GM23338 (cell line): ENCODE data around the gene THADA. TPM values are rescaled to one million over a fixed set of nuclear protein-coding genes. Genes with fewer than 3 reads are reported as not detected.

Source experiments
- ATAC-seq: fragments of 200-7000 bp; cut with Tn5 transposase; 3 replicates; pipeline ENCODE4 v1.9.1; 2020
- DNase-seq: peaks from one replicate; pipeline ENCODE4 v3.0.0-alpha.2; 2015; ENCODE audit warnings: low spot score
- H2AFZ ChIP-seq: fragments of 200-600 bp; sonication (generic); 2 replicates; pipeline ENCODE4 v1.8.0; 2016; ENCODE audit warnings: antibody characterized with exemption, mild to moderate bottlenecking, moderate library complexity
- H3F3A ChIP-seq: fragments of 200-600 bp; sonication (generic); replicated peaks from 2 replicates; pipeline ENCODE4 v1.8.0; 2017; ENCODE audit warnings: antibody characterized with exemption, mixed run types, low read depth
- H3K27ac ChIP-seq: fragments of 200-600 bp; sonication (generic); 2 replicates; pipeline ENCODE4 v1.6.1; 2016; ENCODE audit warnings: low read depth
- H3K27me3 ChIP-seq: fragments of 200-600 bp; sonication (generic); 2 replicates; pipeline ENCODE4 v1.8.0; 2016; ENCODE audit warnings: mild to moderate bottlenecking, mixed run types, moderate library complexity; ENCODE audit not compliant: insufficient read depth
- H3K36me3 ChIP-seq: fragments of 200-600 bp; sonication (generic); 2 replicates; pipeline ENCODE4 v1.8.0; 2016; ENCODE audit warnings: mild to moderate bottlenecking; ENCODE audit not compliant: insufficient read depth
- H3K4me1 ChIP-seq: fragments of 200-600 bp; sonication (generic); 2 replicates; pipeline ENCODE4 v1.8.0; 2016; ENCODE audit warnings: mild to moderate bottlenecking, moderate library complexity; ENCODE audit not compliant: insufficient read depth
- H3K4me2 ChIP-seq: fragments of 200-600 bp; sonication (generic); 2 replicates; pipeline ENCODE4 v1.7.1; 2017; ENCODE audit warnings: mixed run types
- H3K4me3 ChIP-seq: fragments of 200-600 bp; sonication (generic); 2 replicates; pipeline ENCODE4 v1.6.1; 2016; ENCODE audit warnings: mixed run types
- H3K79me2 ChIP-seq: fragments of 200-600 bp; sonication (generic); replicated peaks from 2 replicates; pipeline ENCODE4 v1.8.0; 2017; ENCODE audit warnings: mild to moderate bottlenecking; ENCODE audit not compliant: insufficient read depth
- H3K9me2 ChIP-seq: fragments of 200-600 bp; sonication (generic); 2 replicates; pipeline ENCODE4 v1.8.0; 2017; ENCODE audit not compliant: insufficient read depth
- H4K20me1 ChIP-seq: fragments of 200-600 bp; sonication (generic); replicated peaks from 2 replicates; pipeline ENCODE4 v1.8.0; 2017; ENCODE audit warnings: mild to moderate bottlenecking; ENCODE audit not compliant: insufficient read depth
- H3K27ac Mint-ChIP-seq: 2 replicates; pipeline ENCODE4 v1.8.0; 2020; ENCODE audit warnings: inconsistent platforms, mild to moderate bottlenecking, moderate library complexity, mixed read lengths
- H3K27me3 Mint-ChIP-seq: 3 replicates; pipeline ENCODE4 v1.8.0; 2022; ENCODE audit warnings: low read depth, mild to moderate bottlenecking, moderate library complexity, mixed read lengths, inconsistent platforms; ENCODE audit not compliant: insufficient read depth, poor library complexity
- H3K36me3 Mint-ChIP-seq: 3 replicates; pipeline ENCODE4 v1.8.0; 2021; ENCODE audit warnings: low read depth, mild to moderate bottlenecking, inconsistent platforms, moderate library complexity, mixed read lengths
- H3K4me1 Mint-ChIP-seq: 3 replicates; pipeline ENCODE4 v1.8.0; 2020; ENCODE audit warnings: mild to moderate bottlenecking, inconsistent platforms, mixed read lengths
- H3K4me3 Mint-ChIP-seq: 3 replicates; pipeline ENCODE4 v1.8.0; 2021; ENCODE audit warnings: moderate library complexity, mild to moderate bottlenecking, inconsistent platforms, mixed read lengths
- H3K9me3 Mint-ChIP-seq: 3 replicates; pipeline ENCODE4 v1.8.0; 2020; ENCODE audit warnings: moderate library complexity, mild to moderate bottlenecking, inconsistent platforms, mixed read lengths
- CREB1 ChIP-seq: fragments of 250-450 bp; sonication (Bioruptor Pico); IDR thresholded peaks from 2 replicates; pipeline ENCODE4 v1.5.0; 2020; ENCODE audit warnings: low read depth, mild to moderate bottlenecking, moderate library complexity
- EZH2 ChIP-seq: fragments of 200-600 bp; sonication (generic); IDR thresholded peaks from one replicate; pipeline ENCODE4 v1.8.0; 2017; ENCODE audit warnings: antibody characterized with exemption, mild to moderate bottlenecking, low read depth; ENCODE audit not compliant: unreplicated experiment
- EZH2phosphoT487 ChIP-seq: fragments of 200-600 bp; sonication (generic); IDR thresholded peaks from one replicate; pipeline ENCODE4 v1.8.1; 2018; ENCODE audit warnings: antibody characterized with exemption; ENCODE audit not compliant: unreplicated experiment
- NANOG ChIP-seq: IDR thresholded peaks from 2 replicates; pipeline ENCODE4 v1.6.1; 2016; ENCODE audit warnings: antibody characterized with exemption, borderline replicate concordance
- ZNF114 ChIP-seq: fragments of 250-450 bp; sonication (Bioruptor Pico); IDR thresholded peaks from 2 replicates; pipeline ENCODE4 v1.5.0; 2020; ENCODE audit warnings: mild to moderate bottlenecking, moderate library complexity
- ZNF331 ChIP-seq: fragments of 250-450 bp; sonication (Bioruptor Pico); IDR thresholded peaks from 2 replicates; pipeline ENCODE4 v1.5.0; 2020; ENCODE audit warnings: low read depth, mild to moderate bottlenecking, moderate library complexity
- polyA plus RNA-seq: library from polyadenylated mRNA; unstranded; fragments of >200 nt; fragmentation: Nextera tagmentation; extraction: Ambion mirVana; gene quantifications from 2 replicates; pipeline ENCODE4 v1.2.1, GENCODE V29; 2016
- total RNA-seq: library from RNA; depleted of rRNA; stranded (reverse); fragments of >200 nt; shearing (Covaris generic); gene quantifications from 2 replicates; pipeline ENCODE4 v1.2.3, GENCODE V29; 2014
- TF ChIP-seq, protein P1 (sequence below): IDR thresholded peaks from 2 replicates; pipeline ENCODE4 v1.6.1; 2016; ENCODE audit warnings: antibody characterized with exemption
- TF ChIP-seq, protein P2 (sequence below), 2 experiments: fragments of 200-600 bp in 1 of 2; sonication (generic) in 1 of 2; conservative IDR thresholded peaks; 2 replicates each; pipeline versions ENCODE4 v1.5.1 to v1.6.1; 2016 to 2017; ENCODE audit warnings: antibody characterized with exemption in 2 of 2, low read depth in 2 of 2, mild to moderate bottlenecking in 2 of 2, moderate library complexity in 1 of 2
- TF ChIP-seq, protein P3 (sequence below): IDR thresholded peaks from one replicate; pipeline ENCODE4 v1.6.1; 2018; ENCODE audit warnings: antibody characterized with exemption; ENCODE audit not compliant: unreplicated experiment
- TF ChIP-seq, protein P4 (sequence below): fragments of 250-450 bp; sonication (Bioruptor Pico); IDR thresholded peaks from 2 replicates; pipeline ENCODE4 v1.5.0; 2020; ENCODE audit warnings: mild to moderate bottlenecking, moderate library complexity

The THADA gene
- total and polyA plus RNA-seq, 2 experiments from 2014 or later, result 17.0 to 30.7 TPM

DNA sequence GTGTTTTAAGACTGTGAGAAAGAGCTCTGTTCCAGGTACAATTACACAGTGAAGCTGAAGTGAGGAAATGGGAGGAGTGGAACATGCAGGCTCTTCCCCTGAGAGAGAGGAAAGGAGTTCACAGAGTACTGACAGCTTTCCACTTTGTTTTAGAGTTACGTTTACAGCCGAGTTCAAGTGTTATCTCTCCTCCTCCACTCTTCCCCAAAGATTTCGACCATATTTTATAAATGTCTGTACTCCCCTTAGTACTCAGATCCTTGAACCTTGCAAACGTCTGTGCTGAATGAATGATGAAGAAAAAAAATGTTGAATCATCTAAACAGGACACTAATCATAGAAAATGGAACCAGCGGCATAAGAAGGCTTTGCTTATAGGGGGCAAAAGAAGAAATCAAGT, 121.6 kb downstream of the THADA start:
- H3K9me3 Mint-ChIP-seq, result no peaks in the 10 kb centered on the region
- Histone ChIP-seq H3K27ac (no peak overlapping the region), H3K27me3 (no peaks in the 10 kb centered on the region), H4K20me1 (no peaks in the 10 kb centered on the region), H2AFZ (no peak overlapping the region), H3K36me3 (no peaks in the 10 kb centered on the region), H3K4me2 (no peak overlapping the region), H3K4me1 (no peaks in the 10 kb centered on the region), H3K4me3 (no peak overlapping the region), H3K79me2 (no peaks in the 10 kb centered on the region), H3K9me2 (no peaks in the 10 kb centered on the region), H3F3A (no peaks in the 10 kb centered on the region)
- TF ChIP-seq, protein P1, sequence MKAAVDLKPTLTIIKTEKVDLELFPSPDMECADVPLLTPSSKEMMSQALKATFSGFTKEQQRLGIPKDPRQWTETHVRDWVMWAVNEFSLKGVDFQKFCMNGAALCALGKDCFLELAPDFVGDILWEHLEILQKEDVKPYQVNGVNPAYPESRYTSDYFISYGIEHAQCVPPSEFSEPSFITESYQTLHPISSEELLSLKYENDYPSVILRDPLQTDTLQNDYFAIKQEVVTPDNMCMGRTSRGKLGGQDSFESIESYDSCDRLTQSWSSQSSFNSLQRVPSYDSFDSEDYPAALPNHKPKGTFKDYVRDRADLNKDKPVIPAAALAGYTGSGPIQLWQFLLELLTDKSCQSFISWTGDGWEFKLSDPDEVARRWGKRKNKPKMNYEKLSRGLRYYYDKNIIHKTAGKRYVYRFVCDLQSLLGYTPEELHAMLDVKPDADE, result no peak
- TF ChIP-seq ZNF331 (CRISPR knock-in tag) (no peak), EZH2 (no peak), ZNF114 (CRISPR knock-in tag) (no peak), NANOG (no peak), EZH2phosphoT487 (no peak), CREB1 (CRISPR knock-in tag) (no peak)
- TF ChIP-seq, protein P2, sequence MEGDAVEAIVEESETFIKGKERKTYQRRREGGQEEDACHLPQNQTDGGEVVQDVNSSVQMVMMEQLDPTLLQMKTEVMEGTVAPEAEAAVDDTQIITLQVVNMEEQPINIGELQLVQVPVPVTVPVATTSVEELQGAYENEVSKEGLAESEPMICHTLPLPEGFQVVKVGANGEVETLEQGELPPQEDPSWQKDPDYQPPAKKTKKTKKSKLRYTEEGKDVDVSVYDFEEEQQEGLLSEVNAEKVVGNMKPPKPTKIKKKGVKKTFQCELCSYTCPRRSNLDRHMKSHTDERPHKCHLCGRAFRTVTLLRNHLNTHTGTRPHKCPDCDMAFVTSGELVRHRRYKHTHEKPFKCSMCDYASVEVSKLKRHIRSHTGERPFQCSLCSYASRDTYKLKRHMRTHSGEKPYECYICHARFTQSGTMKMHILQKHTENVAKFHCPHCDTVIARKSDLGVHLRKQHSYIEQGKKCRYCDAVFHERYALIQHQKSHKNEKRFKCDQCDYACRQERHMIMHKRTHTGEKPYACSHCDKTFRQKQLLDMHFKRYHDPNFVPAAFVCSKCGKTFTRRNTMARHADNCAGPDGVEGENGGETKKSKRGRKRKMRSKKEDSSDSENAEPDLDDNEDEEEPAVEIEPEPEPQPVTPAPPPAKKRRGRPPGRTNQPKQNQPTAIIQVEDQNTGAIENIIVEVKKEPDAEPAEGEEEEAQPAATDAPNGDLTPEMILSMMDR (conservative IDR thresholded peaks at IDR 0.05; ENCODE audit: low read depth in 2 of 2), result no peak
- TF ChIP-seq, protein P3, sequence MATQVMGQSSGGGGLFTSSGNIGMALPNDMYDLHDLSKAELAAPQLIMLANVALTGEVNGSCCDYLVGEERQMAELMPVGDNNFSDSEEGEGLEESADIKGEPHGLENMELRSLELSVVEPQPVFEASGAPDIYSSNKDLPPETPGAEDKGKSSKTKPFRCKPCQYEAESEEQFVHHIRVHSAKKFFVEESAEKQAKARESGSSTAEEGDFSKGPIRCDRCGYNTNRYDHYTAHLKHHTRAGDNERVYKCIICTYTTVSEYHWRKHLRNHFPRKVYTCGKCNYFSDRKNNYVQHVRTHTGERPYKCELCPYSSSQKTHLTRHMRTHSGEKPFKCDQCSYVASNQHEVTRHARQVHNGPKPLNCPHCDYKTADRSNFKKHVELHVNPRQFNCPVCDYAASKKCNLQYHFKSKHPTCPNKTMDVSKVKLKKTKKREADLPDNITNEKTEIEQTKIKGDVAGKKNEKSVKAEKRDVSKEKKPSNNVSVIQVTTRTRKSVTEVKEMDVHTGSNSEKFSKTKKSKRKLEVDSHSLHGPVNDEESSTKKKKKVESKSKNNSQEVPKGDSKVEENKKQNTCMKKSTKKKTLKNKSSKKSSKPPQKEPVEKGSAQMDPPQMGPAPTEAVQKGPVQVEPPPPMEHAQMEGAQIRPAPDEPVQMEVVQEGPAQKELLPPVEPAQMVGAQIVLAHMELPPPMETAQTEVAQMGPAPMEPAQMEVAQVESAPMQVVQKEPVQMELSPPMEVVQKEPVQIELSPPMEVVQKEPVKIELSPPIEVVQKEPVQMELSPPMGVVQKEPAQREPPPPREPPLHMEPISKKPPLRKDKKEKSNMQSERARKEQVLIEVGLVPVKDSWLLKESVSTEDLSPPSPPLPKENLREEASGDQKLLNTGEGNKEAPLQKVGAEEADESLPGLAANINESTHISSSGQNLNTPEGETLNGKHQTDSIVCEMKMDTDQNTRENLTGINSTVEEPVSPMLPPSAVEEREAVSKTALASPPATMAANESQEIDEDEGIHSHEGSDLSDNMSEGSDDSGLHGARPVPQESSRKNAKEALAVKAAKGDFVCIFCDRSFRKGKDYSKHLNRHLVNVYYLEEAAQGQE, result no peak
- TF ChIP-seq, protein P4, sequence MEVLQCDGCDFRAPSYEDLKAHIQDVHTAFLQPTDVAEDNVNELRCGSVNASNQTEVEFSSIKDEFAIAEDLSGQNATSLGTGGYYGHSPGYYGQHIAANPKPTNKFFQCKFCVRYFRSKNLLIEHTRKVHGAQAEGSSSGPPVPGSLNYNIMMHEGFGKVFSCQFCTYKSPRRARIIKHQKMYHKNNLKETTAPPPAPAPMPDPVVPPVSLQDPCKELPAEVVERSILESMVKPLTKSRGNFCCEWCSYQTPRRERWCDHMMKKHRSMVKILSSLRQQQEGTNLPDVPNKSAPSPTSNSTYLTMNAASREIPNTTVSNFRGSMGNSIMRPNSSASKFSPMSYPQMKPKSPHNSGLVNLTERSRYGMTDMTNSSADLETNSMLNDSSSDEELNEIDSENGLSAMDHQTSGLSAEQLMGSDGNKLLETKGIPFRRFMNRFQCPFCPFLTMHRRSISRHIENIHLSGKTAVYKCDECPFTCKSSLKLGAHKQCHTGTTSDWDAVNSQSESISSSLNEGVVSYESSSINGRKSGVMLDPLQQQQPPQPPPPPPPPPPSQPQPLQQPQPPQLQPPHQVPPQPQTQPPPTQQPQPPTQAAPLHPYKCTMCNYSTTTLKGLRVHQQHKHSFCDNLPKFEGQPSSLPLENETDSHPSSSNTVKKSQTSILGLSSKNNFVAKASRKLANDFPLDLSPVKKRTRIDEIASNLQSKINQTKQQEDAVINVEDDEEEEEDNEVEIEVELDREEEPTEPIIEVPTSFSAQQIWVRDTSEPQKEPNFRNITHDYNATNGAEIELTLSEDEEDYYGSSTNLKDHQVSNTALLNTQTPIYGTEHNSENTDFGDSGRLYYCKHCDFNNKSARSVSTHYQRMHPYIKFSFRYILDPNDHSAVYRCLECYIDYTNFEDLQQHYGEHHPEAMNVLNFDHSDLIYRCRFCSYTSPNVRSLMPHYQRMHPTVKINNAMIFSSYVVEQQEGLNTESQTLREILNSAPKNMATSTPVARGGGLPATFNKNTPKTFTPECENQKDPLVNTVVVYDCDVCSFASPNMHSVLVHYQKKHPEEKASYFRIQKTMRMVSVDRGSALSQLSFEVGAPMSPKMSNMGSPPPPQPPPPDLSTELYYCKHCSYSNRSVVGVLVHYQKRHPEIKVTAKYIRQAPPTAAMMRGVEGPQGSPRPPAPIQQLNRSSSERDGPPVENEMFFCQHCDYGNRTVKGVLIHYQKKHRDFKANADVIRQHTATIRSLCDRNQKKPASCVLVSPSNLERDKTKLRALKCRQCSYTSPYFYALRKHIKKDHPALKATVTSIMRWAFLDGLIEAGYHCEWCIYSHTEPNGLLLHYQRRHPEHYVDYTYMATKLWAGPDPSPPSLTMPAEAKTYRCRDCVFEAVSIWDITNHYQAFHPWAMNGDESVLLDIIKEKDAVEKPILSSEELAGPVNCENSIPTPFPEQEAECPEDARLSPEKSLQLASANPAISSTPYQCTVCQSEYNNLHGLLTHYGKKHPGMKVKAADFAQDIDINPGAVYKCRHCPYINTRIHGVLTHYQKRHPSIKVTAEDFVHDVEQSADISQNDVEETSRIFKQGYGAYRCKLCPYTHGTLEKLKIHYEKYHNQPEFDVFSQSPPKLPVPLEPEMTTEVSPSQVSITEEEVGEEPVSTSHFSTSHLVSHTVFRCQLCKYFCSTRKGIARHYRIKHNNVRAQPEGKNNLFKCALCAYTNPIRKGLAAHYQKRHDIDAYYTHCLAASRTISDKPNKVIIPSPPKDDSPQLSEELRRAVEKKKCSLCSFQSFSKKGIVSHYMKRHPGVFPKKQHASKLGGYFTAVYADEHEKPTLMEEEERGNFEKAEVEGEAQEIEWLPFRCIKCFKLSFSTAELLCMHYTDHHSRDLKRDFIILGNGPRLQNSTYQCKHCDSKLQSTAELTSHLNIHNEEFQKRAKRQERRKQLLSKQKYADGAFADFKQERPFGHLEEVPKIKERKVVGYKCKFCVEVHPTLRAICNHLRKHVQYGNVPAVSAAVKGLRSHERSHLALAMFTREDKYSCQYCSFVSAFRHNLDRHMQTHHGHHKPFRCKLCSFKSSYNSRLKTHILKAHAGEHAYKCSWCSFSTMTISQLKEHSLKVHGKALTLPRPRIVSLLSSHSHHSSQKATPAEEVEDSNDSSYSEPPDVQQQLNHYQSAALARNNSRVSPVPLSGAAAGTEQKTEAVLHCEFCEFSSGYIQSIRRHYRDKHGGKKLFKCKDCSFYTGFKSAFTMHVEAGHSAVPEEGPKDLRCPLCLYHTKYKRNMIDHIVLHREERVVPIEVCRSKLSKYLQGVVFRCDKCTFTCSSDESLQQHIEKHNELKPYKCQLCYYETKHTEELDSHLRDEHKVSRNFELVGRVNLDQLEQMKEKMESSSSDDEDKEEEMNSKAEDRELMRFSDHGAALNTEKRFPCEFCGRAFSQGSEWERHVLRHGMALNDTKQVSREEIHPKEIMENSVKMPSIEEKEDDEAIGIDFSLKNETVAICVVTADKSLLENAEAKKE (CRISPR knock-in tag), result no peak
- H3K27me3 Mint-ChIP-seq, result peaks cover 1% of the 10 kb centered on the region
- DNase-seq (no peak), ATAC-seq (no peak)
- H3K27ac Mint-ChIP-seq, result no peak overlapping the region
- H3K36me3 Mint-ChIP-seq, result no peaks in the 10 kb centered on the region
- no peak overlapping the region for H3K4me3 Mint-ChIP-seq
- peaks cover 5% of the 10 kb centered on the region; the same call in 2 of the 3 replicates for H3K4me1 Mint-ChIP-seq
